Omental fat pad (tissue), 4 donors: ENCODE measurements around the gene BCL6B. TPM values are rescaled to one million over a fixed set of nuclear protein-coding genes. Genes with fewer than 3 reads are reported as not detected.

Experiments
- ATAC-seq: fragments of 150-250 bp; one replicate; pipeline ENCODE4 v1.9.1; 2016; ENCODE audit warnings: mild to moderate bottlenecking, moderate library complexity; ENCODE audit not compliant: low FRiP score
- DNase-seq: peaks from one replicate; pipeline ENCODE4 v3.0.0-alpha.2; 2019; ENCODE audit warnings: low spot score
- total RNA-seq, 4 donors: library from RNA; depleted of rRNA; stranded (reverse); fragments of >200 nt; gene quantifications; one replicate each; pipeline ENCODE4 v1.1.0, GENCODE V29; 2016
- TF ChIP-seq, protein P1 (sequence below), 3 donors: fragments of 450-650 bp; IDR thresholded peaks; one replicate each; pipeline ENCODE4 v1.5.1; 2016 to 2017; ENCODE audit warnings: antibody characterized with exemption in 3 of 3, mild to moderate bottlenecking in 3 of 3, moderate library complexity in 2 of 3

Gene BCL6B
- total RNA-seq, 4 donors from 2014 or later, result 4.6 to 11.2 (median 8.2) TPM

DNA sequence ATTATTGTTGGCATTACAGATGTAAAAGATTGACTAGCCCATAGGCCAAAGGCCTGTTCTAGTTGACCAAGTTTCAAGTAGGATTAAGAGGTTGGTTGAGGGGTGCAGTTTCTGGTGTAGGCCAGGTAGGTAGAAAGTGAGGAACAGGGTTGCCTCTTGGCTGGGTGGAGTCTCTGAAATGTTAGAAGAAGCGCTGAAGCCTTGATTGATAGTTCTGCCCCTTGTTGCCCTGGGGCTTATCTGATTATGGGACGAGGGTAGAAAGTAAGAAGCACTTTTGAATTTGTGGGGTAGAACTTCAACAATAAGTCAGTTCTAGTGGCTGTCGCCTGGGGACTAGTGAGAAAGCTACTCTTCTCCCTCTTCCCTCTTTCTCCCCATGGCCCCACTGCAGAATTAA, 6.2 kb downstream of the BCL6B start:
- DNase-seq, result no peak
- TF ChIP-seq, protein P1, sequence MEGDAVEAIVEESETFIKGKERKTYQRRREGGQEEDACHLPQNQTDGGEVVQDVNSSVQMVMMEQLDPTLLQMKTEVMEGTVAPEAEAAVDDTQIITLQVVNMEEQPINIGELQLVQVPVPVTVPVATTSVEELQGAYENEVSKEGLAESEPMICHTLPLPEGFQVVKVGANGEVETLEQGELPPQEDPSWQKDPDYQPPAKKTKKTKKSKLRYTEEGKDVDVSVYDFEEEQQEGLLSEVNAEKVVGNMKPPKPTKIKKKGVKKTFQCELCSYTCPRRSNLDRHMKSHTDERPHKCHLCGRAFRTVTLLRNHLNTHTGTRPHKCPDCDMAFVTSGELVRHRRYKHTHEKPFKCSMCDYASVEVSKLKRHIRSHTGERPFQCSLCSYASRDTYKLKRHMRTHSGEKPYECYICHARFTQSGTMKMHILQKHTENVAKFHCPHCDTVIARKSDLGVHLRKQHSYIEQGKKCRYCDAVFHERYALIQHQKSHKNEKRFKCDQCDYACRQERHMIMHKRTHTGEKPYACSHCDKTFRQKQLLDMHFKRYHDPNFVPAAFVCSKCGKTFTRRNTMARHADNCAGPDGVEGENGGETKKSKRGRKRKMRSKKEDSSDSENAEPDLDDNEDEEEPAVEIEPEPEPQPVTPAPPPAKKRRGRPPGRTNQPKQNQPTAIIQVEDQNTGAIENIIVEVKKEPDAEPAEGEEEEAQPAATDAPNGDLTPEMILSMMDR (IDR thresholded peaks at IDR 0.05), result no peak

DNA sequence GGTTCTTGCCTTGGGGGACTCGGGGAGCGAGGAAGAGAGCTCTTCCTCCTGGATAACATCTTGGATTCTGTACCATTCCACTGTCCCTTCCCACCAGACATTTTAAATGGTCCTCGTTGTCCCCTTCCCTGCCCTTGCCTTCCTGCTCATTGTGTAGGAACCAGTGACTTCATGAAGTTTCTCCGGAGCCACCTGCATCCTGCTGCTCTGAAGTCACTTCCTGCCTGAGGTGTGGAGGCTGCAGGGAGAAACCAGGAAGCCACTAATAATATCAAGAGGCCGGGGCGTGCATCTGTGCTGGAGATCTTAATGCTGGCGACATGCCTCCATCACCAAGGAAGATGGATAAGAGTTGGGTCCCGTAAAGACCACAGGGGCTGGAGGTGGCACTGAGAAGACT, 6.8 kb downstream of the BCL6B start:
- DNase-seq, result no peak
- TF ChIP-seq, protein P1 (IDR thresholded peaks at IDR 0.05), result no peak
- no peak for ATAC-seq

More for the DNA sequence above, 6.2 kb downstream of the BCL6B start:
- ATAC-seq, result no peak

DNA sequence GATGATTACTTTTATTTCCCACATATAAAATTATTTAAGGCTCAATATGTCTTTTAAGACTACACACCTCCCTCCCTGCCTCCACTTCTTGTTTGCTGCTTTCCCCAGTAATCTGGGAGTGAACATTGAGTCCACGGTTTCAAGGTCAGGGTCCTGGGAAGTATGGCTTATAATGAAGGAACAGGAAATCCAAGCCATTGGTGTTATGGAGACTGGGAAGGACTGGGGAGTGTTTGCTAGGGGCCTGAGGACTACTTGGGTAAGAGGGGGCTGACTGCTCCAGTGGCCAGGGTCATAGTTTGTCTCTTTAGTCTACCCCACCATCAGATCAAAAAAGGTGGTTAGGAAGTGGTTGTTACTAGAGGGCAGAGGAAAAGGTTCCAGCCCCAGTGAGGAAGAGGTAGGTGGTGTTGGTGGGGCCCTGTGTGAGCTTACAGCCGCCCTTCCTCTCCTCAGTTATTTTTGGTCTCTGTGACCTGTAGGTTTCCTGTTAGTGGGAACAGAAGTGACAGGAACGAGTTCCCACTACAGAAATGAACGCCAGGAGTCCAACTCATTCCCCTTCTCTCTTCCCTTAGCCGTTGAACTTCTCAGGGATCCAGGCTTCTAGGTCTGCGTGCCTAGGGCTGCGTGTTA, 12.2 kb downstream of the BCL6B start:
- no peak for ATAC-seq

DNA sequence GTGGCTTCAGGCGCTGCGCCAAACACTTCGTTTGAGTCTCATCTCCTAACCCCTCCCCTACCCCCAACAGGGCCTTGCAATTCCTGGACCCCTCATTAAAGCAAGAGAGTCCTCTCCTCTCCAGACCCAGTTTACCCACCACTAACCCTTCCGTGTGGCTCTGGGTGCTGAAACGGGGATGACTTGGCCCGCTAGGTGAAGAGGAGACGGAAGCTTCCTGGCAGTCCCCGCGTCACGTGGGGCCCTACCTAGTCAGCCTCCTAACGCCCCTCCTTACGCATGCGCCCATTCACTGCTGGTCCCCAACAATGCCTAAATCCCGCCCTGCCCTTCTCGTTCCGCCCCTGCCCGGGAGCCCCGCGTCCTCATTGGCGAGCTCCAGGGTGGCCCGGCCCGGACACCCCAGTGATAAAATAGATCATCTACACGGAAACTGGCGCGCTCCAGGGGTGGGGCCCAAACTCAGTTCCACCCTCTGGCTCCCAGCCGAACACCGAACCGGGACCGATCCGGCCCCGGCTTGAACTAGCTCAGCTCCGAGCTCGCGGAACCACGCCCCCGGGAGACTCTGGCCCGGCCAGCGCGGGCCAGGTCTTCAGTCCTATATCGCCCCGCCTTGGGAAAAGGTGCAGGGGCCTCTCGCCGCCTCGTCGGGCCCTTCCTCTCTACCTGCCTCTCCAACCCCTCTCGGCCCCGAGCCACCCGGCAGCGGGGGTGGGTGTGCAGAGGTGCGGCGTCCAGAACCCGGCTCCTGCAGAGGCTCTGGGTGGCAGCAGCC, 12.9 kb downstream of the BCL6B start, which contains the start of gene SLC16A13:
SLC16A13 (plus strand) TSS at position 425 of the 778 bp plus-strand sequence. CDS start 368 bp downstream, outside the sequence.
- peak; percentile 97 for ATAC-seq
- DNase-seq, result peak; percentile 83
- TF ChIP-seq, protein P1 (IDR thresholded peaks at IDR 0.05), result no peak

More for the DNA sequence above, 12.2 kb downstream of the BCL6B start:
- TF ChIP-seq, protein P1 (IDR thresholded peaks at IDR 0.05), result no peak
- no peak for DNase-seq

DNA sequence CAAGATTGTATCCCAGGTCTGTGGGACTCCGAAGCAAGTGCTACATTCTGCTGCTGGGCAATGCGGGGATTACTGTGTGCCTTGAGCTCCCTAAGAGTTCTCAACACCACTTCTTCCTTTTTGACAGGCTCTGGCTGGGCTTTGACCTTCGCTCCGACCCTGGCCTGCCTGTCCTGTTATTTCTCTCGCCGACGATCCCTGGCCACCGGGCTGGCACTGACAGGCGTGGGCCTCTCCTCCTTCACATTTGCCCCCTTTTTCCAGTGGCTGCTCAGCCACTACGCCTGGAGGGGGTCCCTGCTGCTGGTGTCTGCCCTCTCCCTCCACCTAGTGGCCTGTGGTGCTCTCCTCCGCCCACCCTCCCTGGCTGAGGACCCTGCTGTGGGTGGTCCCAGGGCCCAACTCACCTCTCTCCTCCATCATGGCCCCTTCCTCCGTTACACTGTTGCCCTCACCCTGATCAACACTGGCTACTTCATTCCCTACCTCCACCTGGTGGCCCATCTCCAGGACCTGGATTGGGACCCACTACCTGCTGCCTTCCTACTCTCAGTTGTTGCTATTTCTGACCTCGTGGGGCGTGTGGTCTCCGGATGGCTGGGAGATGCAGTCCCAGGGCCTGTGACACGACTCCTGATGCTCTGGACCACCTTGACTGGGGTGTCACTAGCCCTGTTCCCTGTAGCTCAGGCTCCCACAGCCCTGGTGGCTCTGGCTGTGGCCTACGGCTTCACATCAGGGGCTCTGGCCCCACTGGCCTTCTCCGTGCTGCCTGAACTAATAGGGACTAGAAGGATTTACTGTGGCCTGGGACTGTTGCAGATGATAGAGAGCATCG, 15.4 kb downstream of the BCL6B start:
- ATAC-seq (no peak), DNase-seq (no peak)
- TF ChIP-seq, protein P1 (IDR thresholded peaks at IDR 0.05), result no peak

DNA sequence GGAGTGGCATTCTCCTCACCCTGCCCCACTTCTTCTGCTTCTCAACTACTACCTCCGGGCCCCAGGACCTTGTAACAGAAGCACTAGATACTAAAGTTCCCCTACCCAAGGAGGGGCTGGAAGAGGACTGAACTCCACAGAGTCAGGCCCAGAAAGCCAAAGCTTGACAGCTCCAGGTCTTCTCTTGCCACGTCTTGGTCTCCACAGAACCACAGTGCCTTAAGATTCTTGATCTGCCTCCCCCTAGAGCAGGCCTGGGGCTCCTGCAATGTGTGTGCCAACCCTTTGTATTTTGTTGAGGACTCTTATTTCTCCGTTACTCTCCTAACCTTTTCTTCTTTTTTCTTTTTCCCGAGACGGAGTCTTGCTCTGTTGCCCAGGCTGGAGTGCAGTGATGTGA, 17.0 kb downstream of the BCL6B start:
- no peak for ATAC-seq
- no peak for DNase-seq
- TF ChIP-seq, protein P1 (IDR thresholded peaks at IDR 0.05), result no peak
